Activated naive CD8-positive, alpha-beta T cell (primary cell): Measurements from ENCODE around the gene MROH2B.

Source experiments
- H3K27ac Mint-ChIP-seq: one replicate; pipeline ENCODE4 v1.8.0; 2021; ENCODE audit warnings: mixed read lengths
- H3K27me3 Mint-ChIP-seq: one replicate; pipeline ENCODE4 v1.8.0; 2021; ENCODE audit warnings: mixed read lengths
- H3K36me3 Mint-ChIP-seq: one replicate; pipeline ENCODE4 v1.8.0; 2021; ENCODE audit warnings: mixed read lengths
- H3K4me1 Mint-ChIP-seq: one replicate; pipeline ENCODE4 v1.8.0; 2021; ENCODE audit warnings: low read depth, mixed read lengths
- H3K4me3 Mint-ChIP-seq: one replicate; pipeline ENCODE4 v1.8.0; 2021; ENCODE audit warnings: mild to moderate bottlenecking, mixed read lengths
- H3K9me3 Mint-ChIP-seq: one replicate; pipeline ENCODE4 v1.8.0; 2021; ENCODE audit warnings: low read depth, mixed read lengths

MROH2B gene

GRCh38 chr5:41071242-41071641 is at the start of gene MROH2B:
TSS of gene MROH2B (minus strand) at chr5:41071342. CDS start at chr5:41070852, 490 bp downstream.
- no peaks in the 10 kb centered on the region for H3K9me3 Mint-ChIP-seq
- no peak within 1 kb of the TSS for H3K4me3 Mint-ChIP-seq
- H3K36me3 Mint-ChIP-seq = no peaks in the 10 kb centered on the region
- H3K4me1 Mint-ChIP-seq = no peaks in the 10 kb centered on the region
- H3K27me3 Mint-ChIP-seq = no peaks in the 10 kb centered on the region
- H3K27ac Mint-ChIP-seq = no peak within 1 kb of the TSS

GRCh38 chr5:41120600-41120999 is 49.5 kb upstream of the MROH2B start:
- Mint-ChIP-seq H3K27ac (no peak overlapping the region), H3K36me3 (no peaks in the 10 kb centered on the region), H3K27me3 (no peaks in the 10 kb centered on the region), H3K4me3 (no peak overlapping the region), H3K4me1 (no peaks in the 10 kb centered on the region), H3K9me3 (no peaks in the 10 kb centered on the region)

- Mint-ChIP-seq H3K9me3 (no peaks in the 10 kb centered on the region), H3K4me1 (no peaks in the 10 kb centered on the region), H3K4me3 (no peak overlapping the region), H3K27ac (no peak overlapping the region), H3K36me3 (no peaks in the 10 kb centered on the region), H3K27me3 (no peaks in the 10 kb centered on the region)
These were observed 47.0 kb upstream of the MROH2B start for GRCh38 chr5:41118177-41118576.

GRCh38 chr5:41115281-41115680 is 44.1 kb upstream of the MROH2B start:
- no peak overlapping the region for H3K27ac Mint-ChIP-seq
- no peaks in the 10 kb centered on the region for H3K27me3 Mint-ChIP-seq
- no peaks in the 10 kb centered on the region for H3K9me3 Mint-ChIP-seq
- H3K4me3 Mint-ChIP-seq = no peak overlapping the region
- no peaks in the 10 kb centered on the region for H3K36me3 Mint-ChIP-seq
- H3K4me1 Mint-ChIP-seq = no peaks in the 10 kb centered on the region

- H3K9me3 Mint-ChIP-seq = no peaks in the 10 kb centered on the region
- H3K27ac Mint-ChIP-seq = no peak overlapping the region
- no peak overlapping the region for H3K4me3 Mint-ChIP-seq
- no peaks in the 10 kb centered on the region for H3K36me3 Mint-ChIP-seq
- no peaks in the 10 kb centered on the region for H3K4me1 Mint-ChIP-seq
- H3K27me3 Mint-ChIP-seq = no peaks in the 10 kb centered on the region
These were observed 41.6 kb upstream of the MROH2B start for GRCh38 chr5:41112486-41113455.

- Mint-ChIP-seq H3K27ac (no peak overlapping the region), H3K9me3 (peaks cover 3% of the 10 kb centered on the region)
These were observed 38.0 kb upstream of the MROH2B start for GRCh38 chr5:41109186-41109585.

GRCh38 chr5:41102341-41102740 is 31.2 kb upstream of the MROH2B start:
- Mint-ChIP-seq H3K36me3 (no peaks in the 10 kb centered on the region), H3K4me1 (no peaks in the 10 kb centered on the region), H3K4me3 (no peak overlapping the region), H3K9me3 (peaks cover 3% of the 10 kb centered on the region), H3K27ac (no peak overlapping the region), H3K27me3 (peaks cover 2% of the 10 kb centered on the region)

More at GRCh38 chr5:41109186-41109585, 38.0 kb upstream of the MROH2B start:
- no peak overlapping the region for H3K4me3 Mint-ChIP-seq
- H3K36me3 Mint-ChIP-seq = no peaks in the 10 kb centered on the region
- no peaks in the 10 kb centered on the region for H3K27me3 Mint-ChIP-seq
- H3K4me1 Mint-ChIP-seq = no peaks in the 10 kb centered on the region

GRCh38 chr5:41097642-41098041 is 26.5 kb upstream of the MROH2B start:
- no peaks in the 10 kb centered on the region for H3K36me3 Mint-ChIP-seq
- H3K27me3 Mint-ChIP-seq = no peaks in the 10 kb centered on the region
- no peak overlapping the region for H3K27ac Mint-ChIP-seq

GRCh38 chr5:41095324-41096101 is 24.4 kb upstream of the MROH2B start:
- no peaks in the 10 kb centered on the region for H3K27me3 Mint-ChIP-seq
- H3K27ac Mint-ChIP-seq = no peak overlapping the region
- no peak overlapping the region for H3K4me3 Mint-ChIP-seq
- H3K9me3 Mint-ChIP-seq = no peaks in the 10 kb centered on the region
- no peaks in the 10 kb centered on the region for H3K36me3 Mint-ChIP-seq
- H3K4me1 Mint-ChIP-seq = no peaks in the 10 kb centered on the region

More at GRCh38 chr5:41097642-41098041, 26.5 kb upstream of the MROH2B start:
- H3K4me1 Mint-ChIP-seq = no peaks in the 10 kb centered on the region
- H3K9me3 Mint-ChIP-seq = no peaks in the 10 kb centered on the region
- no peak overlapping the region for H3K4me3 Mint-ChIP-seq

- Mint-ChIP-seq H3K9me3 (no peaks in the 10 kb centered on the region), H3K27ac (no peak overlapping the region), H3K27me3 (no peaks in the 10 kb centered on the region), H3K4me3 (no peak overlapping the region), H3K36me3 (no peaks in the 10 kb centered on the region), H3K4me1 (no peaks in the 10 kb centered on the region)
These were observed 23.7 kb upstream of the MROH2B start for GRCh38 chr5:41094871-41095270.

- Mint-ChIP-seq H3K27me3 (no peaks in the 10 kb centered on the region), H3K4me3 (no peak overlapping the region), H3K27ac (no peak overlapping the region), H3K4me1 (no peaks in the 10 kb centered on the region), H3K9me3 (no peaks in the 10 kb centered on the region), H3K36me3 (no peaks in the 10 kb centered on the region)
These were observed 22.7 kb upstream of the MROH2B start for GRCh38 chr5:41093803-41094202.

- no peak overlapping the region for H3K4me3 Mint-ChIP-seq
- H3K9me3 Mint-ChIP-seq = peaks cover 7% of the 10 kb centered on the region
- peaks cover 2% of the 10 kb centered on the region for H3K27me3 Mint-ChIP-seq
- no peaks in the 10 kb centered on the region for H3K36me3 Mint-ChIP-seq
- no peak overlapping the region for H3K27ac Mint-ChIP-seq
- H3K4me1 Mint-ChIP-seq = no peaks in the 10 kb centered on the region
These were observed 16.3 kb upstream of the MROH2B start for GRCh38 chr5:41087461-41087860.

GRCh38 chr5:41083306-41083705 is 12.2 kb upstream of the MROH2B start:
- Mint-ChIP-seq H3K4me3 (no peak overlapping the region), H3K9me3 (peaks cover 13% of the 10 kb centered on the region), H3K36me3 (no peaks in the 10 kb centered on the region), H3K27ac (no peak overlapping the region), H3K27me3 (peaks cover 2% of the 10 kb centered on the region), H3K4me1 (no peaks in the 10 kb centered on the region)

- H3K4me3 Mint-ChIP-seq = no peak overlapping the region
- no peaks in the 10 kb centered on the region for H3K36me3 Mint-ChIP-seq
- H3K9me3 Mint-ChIP-seq = no peaks in the 10 kb centered on the region
- no peaks in the 10 kb centered on the region for H3K27me3 Mint-ChIP-seq
- H3K27ac Mint-ChIP-seq = no peak overlapping the region
- H3K4me1 Mint-ChIP-seq = no peaks in the 10 kb centered on the region
These were observed 833 bp upstream of the MROH2B start for GRCh38 chr5:41071975-41072374.
